ENCODE measurements around the gene EDDM3A.

EDDM3A gene

GRCh38 chr14:20790464-20791116 lies 44.9 kb downstream of the EDDM3A start:
- DNase-seq, result no peak

GRCh38 chr14:20791187-20791586 lies 45.5 kb downstream of the EDDM3A start:
- DNase-seq, result no peak

DNA sequence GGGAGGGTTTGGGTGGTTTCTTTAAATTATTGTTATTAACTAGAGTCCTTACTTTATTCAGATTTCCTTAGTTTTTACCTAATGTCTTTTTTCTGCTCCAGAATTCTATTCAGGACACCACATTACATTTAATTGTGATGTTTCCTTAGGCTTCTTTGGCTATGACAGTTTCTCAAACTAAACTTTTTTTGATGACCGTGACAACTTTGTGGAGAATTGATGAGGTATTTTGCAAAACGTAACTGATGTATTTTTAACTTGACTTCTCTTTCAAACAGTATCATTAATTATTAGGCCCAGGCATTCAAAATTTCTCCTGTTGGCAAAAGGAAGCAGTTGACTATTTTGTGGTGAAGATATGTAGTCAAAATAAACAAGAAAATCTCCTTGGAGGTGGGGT lies 45.9 kb downstream of the EDDM3A start:
- DNase-seq, result no peak

DNA sequence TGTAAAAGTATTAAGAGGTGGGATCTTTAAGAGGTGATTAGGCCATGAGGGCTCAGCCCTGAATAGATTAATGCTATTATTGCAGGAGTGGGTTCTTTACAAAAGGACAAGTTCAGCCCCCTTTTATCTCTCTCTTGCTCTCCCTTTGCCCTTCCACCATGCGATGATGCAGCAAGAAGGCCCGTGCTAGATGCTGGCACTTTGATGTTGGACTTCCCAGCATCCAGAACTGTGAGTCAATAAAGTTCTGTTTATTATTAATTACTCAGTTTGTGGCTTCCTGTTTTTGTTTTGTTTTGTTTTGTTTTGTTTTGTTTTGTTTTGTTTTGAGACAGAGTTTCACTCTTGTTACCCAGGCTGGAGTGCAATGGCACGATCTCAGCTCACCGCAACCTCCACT lies 46.9 kb downstream of the EDDM3A start:
- no peak for DNase-seq

GRCh38 chr14:20794644-20795369 lies 49.1 kb downstream of the EDDM3A start:
- no peak for DNase-seq

- no peak for DNase-seq
Observed at GRCh38 chr14:20797164-20797563, 51.5 kb downstream of the EDDM3A start.
